ENCODE measurements around the gene SPG7.
"Not testable (repeated sequence)": the region's sequence is repeated elsewhere in the genome, so short reads cannot be mapped to it uniquely, and the experiment has no call there.

SPG7 gene

GRCh38 chr16:89564476-89565255, 56.5 kb downstream of the SPG7 start:
- DNase-seq (ENCODE audit: low read depth): no peak

DNA sequence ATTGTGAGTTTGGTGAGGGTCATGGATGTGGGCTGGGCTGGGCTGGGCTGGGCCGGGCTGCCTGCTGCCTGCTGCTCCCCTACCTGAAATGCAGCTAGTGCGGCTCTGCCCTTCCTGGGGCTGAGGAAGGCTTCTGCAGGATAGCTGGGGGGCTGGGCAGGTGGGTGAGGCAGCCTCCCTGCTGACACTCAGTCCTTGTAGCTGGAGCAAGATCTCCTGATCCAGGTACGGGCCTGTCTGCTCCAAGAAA, 57.0 kb downstream of the SPG7 start:
- DNase-seq (ENCODE audit: low read depth): no peak

GRCh38 chr16:89565506-89566372, 57.5 kb downstream of the SPG7 start:
- DNase-seq (ENCODE audit: low read depth): no peak

- no peak for DNase-seq (ENCODE audit: low read depth)
Observed at GRCh38 chr16:89567656-89568594, 59.7 kb downstream of the SPG7 start.

DNA sequence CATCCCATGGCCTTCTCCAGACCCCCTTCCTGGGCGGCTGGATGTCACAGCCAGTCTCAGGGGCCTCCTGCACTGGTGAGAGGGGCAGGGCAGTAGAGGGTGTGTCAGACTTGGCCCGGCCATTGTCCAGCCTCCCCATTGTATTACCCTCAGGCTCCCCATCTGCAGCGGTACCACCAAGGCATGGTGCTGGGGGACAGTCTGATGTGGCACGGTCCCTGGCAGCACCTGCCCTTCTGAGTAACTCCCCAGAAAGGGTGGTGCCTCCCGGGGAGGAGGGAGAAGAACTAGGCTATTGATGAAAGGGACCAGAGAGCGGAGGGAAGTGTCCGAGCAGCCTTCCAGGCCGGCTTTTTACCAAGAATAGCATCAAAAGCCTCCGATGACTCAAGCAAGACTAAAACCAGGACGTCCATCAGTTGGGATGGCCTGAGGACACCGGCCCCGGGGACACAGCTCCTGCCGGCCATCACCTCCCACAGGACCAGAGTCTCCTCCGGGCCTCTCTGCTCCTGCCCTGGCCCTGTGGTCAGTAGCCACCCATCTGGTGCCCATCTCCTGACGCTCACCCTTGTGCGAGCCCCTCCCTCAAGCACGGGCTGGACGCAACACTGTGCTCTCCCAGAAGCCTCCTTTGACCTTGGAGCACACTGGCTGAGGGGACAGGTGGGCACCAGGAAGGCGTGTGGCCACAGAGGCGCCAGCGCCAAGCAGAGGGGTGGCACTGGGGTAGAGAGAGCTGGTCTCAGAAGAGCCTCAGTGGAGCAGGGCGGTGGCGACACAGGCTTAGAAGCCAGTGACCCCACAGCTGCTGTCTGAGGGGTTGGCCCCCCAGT, 61.5 kb downstream of the SPG7 start:
- DNase-seq (ENCODE audit: low read depth): no peak

- DNase-seq (ENCODE audit: low read depth): no peak
Observed at GRCh38 chr16:89570342-89570923, 62.2 kb downstream of the SPG7 start.

DNA sequence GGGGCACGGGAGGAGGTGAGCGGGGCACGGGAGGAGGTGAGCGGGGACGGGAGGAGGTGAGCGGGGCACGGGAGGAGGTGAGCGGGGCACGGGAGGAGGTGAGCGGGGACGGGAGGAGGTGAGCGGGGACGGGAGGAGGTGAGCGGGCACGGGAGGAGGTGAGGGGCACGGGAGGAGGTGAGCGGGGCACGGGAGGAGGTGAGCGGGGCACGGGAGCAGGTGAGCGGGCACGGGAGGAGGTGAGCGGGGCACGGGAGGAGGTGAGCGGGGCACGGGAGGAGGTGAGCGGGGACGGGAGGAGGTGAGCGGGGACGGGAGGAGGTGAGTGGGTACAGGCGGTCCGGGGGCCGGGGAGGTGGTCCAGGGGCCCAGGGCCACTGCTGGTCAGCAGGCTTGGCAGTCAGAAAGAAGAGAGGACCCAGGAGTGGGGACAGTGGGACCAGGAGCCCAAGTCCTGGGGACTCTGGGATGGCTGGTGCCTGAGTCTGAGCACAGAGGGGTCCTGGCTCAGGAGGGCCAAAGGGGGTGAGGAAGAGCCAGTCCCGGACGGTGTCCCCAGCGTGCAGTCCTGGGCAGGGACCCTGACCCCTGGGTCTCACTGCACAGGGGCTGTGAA, 62.9 kb downstream of the SPG7 start:
- not testable (repeated sequence) for DNase-seq (ENCODE audit: low read depth)

- DNase-seq (ENCODE audit: low read depth): no peak
Observed at GRCh38 chr16:89571636-89572035, 63.4 kb downstream of the SPG7 start.

- DNase-seq (ENCODE audit: low read depth): no peak
Observed at GRCh38 chr16:89572073-89572484, 63.9 kb downstream of the SPG7 start.

DNA sequence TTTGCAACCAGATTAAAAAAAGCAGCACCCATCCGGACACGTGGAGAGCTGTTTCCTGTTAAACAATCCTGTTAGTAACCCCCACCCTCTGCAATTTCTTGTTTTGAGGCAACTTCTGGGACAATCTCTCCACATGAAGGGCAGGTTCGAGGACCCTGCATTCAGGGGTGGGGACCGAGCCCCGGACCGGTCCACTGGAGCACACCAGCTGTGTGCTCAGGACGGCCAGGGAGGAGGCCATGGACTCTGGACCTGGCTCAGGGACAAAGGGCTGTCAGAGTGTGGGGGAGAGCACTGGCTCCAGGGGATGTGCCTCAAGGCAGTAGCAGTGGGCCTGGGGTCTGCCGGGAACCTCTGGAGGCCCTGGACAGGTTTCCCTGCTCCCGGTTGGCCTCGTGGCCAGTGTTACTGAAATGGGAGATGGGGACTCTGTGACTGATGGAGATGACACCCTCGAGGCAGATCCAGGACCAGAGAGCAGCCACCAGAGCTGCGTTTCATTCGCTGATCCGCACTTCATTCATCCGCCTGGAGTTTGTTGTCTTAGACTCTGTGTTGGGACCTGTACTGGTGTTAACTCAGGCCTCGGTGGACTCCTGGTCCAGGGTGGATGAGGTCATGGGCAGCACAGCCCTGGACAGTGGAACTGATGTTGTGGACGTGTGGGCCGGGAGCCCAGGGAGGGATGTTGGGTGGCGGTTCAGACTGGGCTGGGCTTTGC, 64.4 kb downstream of the SPG7 start:
- no peak for DNase-seq (ENCODE audit: low read depth)

GRCh38 chr16:89573826-89574680, 65.8 kb downstream of the SPG7 start:
- no peak for DNase-seq (ENCODE audit: low read depth)

- peak; percentile 27 for DNase-seq (ENCODE audit: low read depth)
Observed at GRCh38 chr16:89574681-89575246, 66.6 kb downstream of the SPG7 start.

- no peak for DNase-seq (ENCODE audit: low read depth)
Observed at GRCh38 chr16:89575247-89576152, 67.3 kb downstream of the SPG7 start, which contains the start of gene CPNE7. Gene CPNE7, plus strand, starts transcription at chr16:89575758. Its CDS starts 140 bp downstream, at chr16:89575898.

DNA sequence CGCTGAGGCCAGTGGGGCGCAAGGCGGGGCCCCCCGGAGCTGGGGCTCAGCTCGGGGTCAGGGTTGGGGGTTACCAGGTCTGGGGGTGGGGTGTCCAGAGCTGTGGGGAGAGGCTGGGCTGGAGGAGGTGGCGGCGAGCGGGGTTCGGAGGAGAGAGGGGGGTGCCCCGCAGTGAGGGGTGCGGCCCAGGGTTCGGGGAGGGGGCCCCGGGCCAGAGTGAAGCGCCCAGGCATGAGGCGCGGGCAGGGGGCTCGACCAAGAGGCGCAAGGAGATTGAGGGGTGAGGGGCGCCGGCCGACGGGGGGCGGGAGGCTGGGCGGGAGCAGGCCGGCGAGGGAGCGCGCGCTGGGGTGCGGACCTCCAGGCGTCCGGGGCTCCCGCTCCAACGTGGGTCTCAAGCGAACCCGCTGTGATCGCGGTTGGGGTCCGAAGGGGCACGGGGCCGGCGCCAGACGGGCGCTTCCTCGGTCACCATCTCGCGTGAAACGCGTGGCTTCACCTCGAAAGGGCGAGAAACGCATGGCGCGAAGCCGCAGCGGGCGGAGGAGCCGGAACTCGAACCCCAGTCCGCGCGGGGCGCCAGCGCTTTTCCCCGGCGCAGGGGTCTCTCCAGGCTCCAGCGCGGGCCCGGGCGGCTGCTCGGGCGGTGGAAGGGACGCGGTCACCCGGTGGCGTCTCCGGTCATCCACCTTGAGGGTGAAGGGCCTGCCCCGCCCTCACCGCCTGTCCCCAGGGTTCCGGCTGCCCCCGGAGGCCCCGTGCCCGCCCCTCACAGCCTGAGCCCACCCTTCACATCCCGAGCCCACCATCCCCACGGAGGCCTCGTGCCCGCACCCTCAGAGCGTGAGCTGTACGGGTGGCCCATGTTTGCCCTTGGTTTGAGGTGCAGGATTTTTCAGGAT, 68.2 kb downstream of the SPG7 start:
- DNase-seq (ENCODE audit: low read depth): no peak

GRCh38 chr16:89577055-89577759, 69.0 kb downstream of the SPG7 start:
- no peak for DNase-seq (ENCODE audit: low read depth)

- DNase-seq (ENCODE audit: low read depth): no peak
Observed at GRCh38 chr16:89579351-89579750, 71.1 kb downstream of the SPG7 start.

Measured in activated T-cell treated with anti-CD3 and anti-CD28 coated beads for 1 hour (primary cell).